GM12878 (cell line): ENCODE results near the gene ITLN1.

Experiments used
- ATF7 ChIP-seq: fragments of 450-650 bp; IDR thresholded peaks from 2 replicates; pipeline ENCODE4 v1.6.1; 2016; ENCODE audit warnings: low read depth, mild to moderate bottlenecking
- BRCA1 ChIP-seq: IDR thresholded peaks from 2 replicates; pipeline ENCODE4 v1.6.1; 2011; ENCODE audit warnings: low read depth, low read length, improper control_type of control experiment
- CTCF ChIP-seq, 3 experiments: IDR thresholded peaks in 2 of 3; conservative IDR thresholded peaks in 1 of 3; 2 replicates each; pipeline ENCODE4 v1.5.1; 2011; ENCODE audit warnings: low read depth in 3 of 3, low read length in 3 of 3, mild to moderate bottlenecking in 3 of 3, control low read depth in 2 of 3, moderate library complexity in 2 of 3, inconsistent platforms in 1 of 3, mixed read lengths in 1 of 3; ENCODE audit not compliant: control insufficient read depth in 2 of 3, insufficient read depth in 1 of 3; ENCODE audit errors: extremely low read depth in 1 of 3
- FOS ChIP-seq: IDR thresholded peaks from 3 replicates; pipeline ENCODE4 v1.6.1; 2011; ENCODE audit warnings: borderline replicate concordance; ENCODE audit not compliant: insufficient read length; ENCODE audit errors: extremely low read depth
- GABPA ChIP-seq: IDR thresholded peaks from 2 replicates; pipeline ENCODE4 v1.6.1; 2014; ENCODE audit warnings: antibody characterized with exemption, low read depth, mild to moderate bottlenecking, inconsistent platforms
- HDGF ChIP-seq: fragments of 450-650 bp; IDR thresholded peaks from 2 replicates; pipeline ENCODE4 v1.6.1; 2016; ENCODE audit warnings: antibody characterized with exemption
- JUNB ChIP-seq: IDR thresholded peaks from 2 replicates; pipeline ENCODE4 v1.6.1; 2016; ENCODE audit warnings: antibody characterized with exemption, mild to moderate bottlenecking
- JUND ChIP-seq: IDR thresholded peaks from 2 replicates; pipeline ENCODE4 v1.6.1; 2012; ENCODE audit warnings: low read depth, mild to moderate bottlenecking, low read length, improper control_type of control experiment, moderate library complexity
- RAD21 ChIP-seq: IDR thresholded peaks from 2 replicates; pipeline ENCODE4 v1.6.1; 2011; ENCODE audit warnings: mild to moderate bottlenecking, low read depth, low read length, moderate library complexity; ENCODE audit not compliant: insufficient read depth
- RELA ChIP-seq: fragments of 450-650 bp; IDR thresholded peaks from 2 replicates; pipeline ENCODE4 v1.8.0; 2014; ENCODE audit warnings: borderline replicate concordance; ENCODE audit not compliant: partially characterized antibody
- SMC3 ChIP-seq: IDR thresholded peaks from 2 replicates; pipeline ENCODE4 v1.6.1; 2011; ENCODE audit warnings: low read length, improper control_type of control experiment, borderline replicate concordance
- ZBTB33 ChIP-seq: fragments of 450-650 bp; IDR thresholded peaks from 2 replicates; pipeline ENCODE4 v1.6.1; 2017; ENCODE audit warnings: mild to moderate bottlenecking

GRCh38 chr1:160904783-160905616, 20.0 kb upstream of the ITLN1 start:
- TF ChIP-seq GABPA (no peak), ZBTB33 (no peak), CTCF (IDR thresholded peaks at IDR 0.05 in 2 of 3, conservative IDR thresholded peaks at IDR 0.05 in 1 of 3; ENCODE audit: control insufficient read depth in 2 of 3, extremely low read depth in 1 of 3, insufficient read depth in 1 of 3, low read depth in 3 of 3, low read length in 3 of 3) (no peak), SMC3 (no peak), JUND (no peak), HDGF (no peak), BRCA1 (no peak), RAD21 (no peak), ATF7 (no peak), JUNB (no peak), FOS (no peak), RELA (no peak)
